H1 (cell line): ENCODE measurements around the gene CUX1. TPM values are rescaled to one million over a fixed set of nuclear protein-coding genes. Genes with fewer than 3 reads are reported as not detected.

Source experiments
- CTCF ChIA-PET: fragments of 300-600 bp; sonication (Branson Sonifier 250); formaldehyde crosslinking; loops from one replicate; lab custom pipeline; 2021; ENCODE audit not compliant: partially characterized antibody; lab: Charles Lee
- POLR2A ChIA-PET: fragments of 300-600 bp; sonication (Branson Sonifier 250); formaldehyde crosslinking; loops from one replicate; lab custom pipeline; 2021; ENCODE audit warnings: inconsistent platforms; ENCODE audit not compliant: partially characterized antibody; lab: Charles Lee
- DNase-seq, 2 experiments: peaks; one replicate each; pipeline versions ENCODE4 v3.0.0 to v3.0.0-alpha.2; 2010 to 2022; ENCODE audit warnings: low spot score in 2 of 2, low read depth in 1 of 2, mixed read lengths in 1 of 2
- FAIRE-seq: peaks from 2 replicates; lab custom pipeline; 2011; peaks lifted over from hg19 to GRCh38; lab: Jason Lieb, UNC
- H2AFZ ChIP-seq: 2 replicates; pipeline ENCODE4 v1.8.1; 2012; ENCODE audit warnings: low read length, inconsistent platforms
- H2AK5ac ChIP-seq: 2 replicates; pipeline ENCODE4 v1.6.1; 2013; ENCODE audit warnings: low read depth, low read length
- H2BK120ac ChIP-seq: replicated peaks from 2 replicates; pipeline ENCODE3; 2013; ENCODE audit warnings: low read depth, low read length, inconsistent platforms
- H2BK12ac ChIP-seq: 2 replicates; pipeline ENCODE4 v1.6.1; 2013; ENCODE audit warnings: low read depth, low read length
- H2BK15ac ChIP-seq: 2 replicates; pipeline ENCODE4 v1.6.1; 2013; ENCODE audit warnings: low read length
- H2BK20ac ChIP-seq: 2 replicates; pipeline ENCODE4 v1.6.1; 2013; ENCODE audit warnings: low read length
- H2BK5ac ChIP-seq: 2 replicates; pipeline ENCODE4 v1.6.1; 2013; ENCODE audit warnings: low read depth, low read length
- H3K14ac ChIP-seq: 2 replicates; pipeline ENCODE4 v1.6.1; 2013; ENCODE audit warnings: inconsistent platforms; ENCODE audit not compliant: insufficient read length
- H3K18ac ChIP-seq: 2 replicates; pipeline ENCODE4 v1.6.1; 2013; ENCODE audit warnings: low read length; ENCODE audit errors: extremely low read depth
- H3K23ac ChIP-seq: 2 replicates; pipeline ENCODE4 v1.6.1; 2013; ENCODE audit warnings: inconsistent platforms; ENCODE audit not compliant: insufficient read length
- H3K23me2 ChIP-seq: 2 replicates; pipeline ENCODE4 v1.6.1; 2013; ENCODE audit warnings: low read depth, low read length
- H3K27ac ChIP-seq: 2 replicates; pipeline ENCODE4 v1.6.1; 2011; ENCODE audit warnings: low read depth, low read length, inconsistent platforms
- H3K27me3 ChIP-seq, 4 experiments: replicated peaks in 1 of 4; 1 replicate in 1 of 4; 2 replicates in 3 of 4; pipeline versions ENCODE4 v1.6.1 to v1.8.1; 2011 to 2013; ENCODE audit warnings: low read length in 3 of 4, mild to moderate bottlenecking in 3 of 4, inconsistent platforms in 2 of 4, mixed read lengths in 2 of 4, moderate library complexity in 1 of 4; ENCODE audit not compliant: control insufficient read depth in 3 of 4, insufficient read depth in 3 of 4; ENCODE audit errors: extremely low read depth in 1 of 4
- H3K36me3 ChIP-seq, 4 experiments: 2 replicates each; pipeline versions ENCODE4 v1.6.1 to v1.8.1; 2011 to 2013; ENCODE audit warnings: mild to moderate bottlenecking in 4 of 4, low read length in 3 of 4, moderate library complexity in 2 of 4, control low read depth in 1 of 4, inconsistent platforms in 1 of 4; ENCODE audit not compliant: insufficient read depth in 4 of 4, control insufficient read depth in 2 of 4
- H3K4ac ChIP-seq: replicated peaks from 2 replicates; pipeline ENCODE3; 2013; ENCODE audit warnings: low read length, low read depth, mixed read lengths, inconsistent platforms; ENCODE audit not compliant: insufficient read length
- H3K4me1 ChIP-seq, 4 experiments: replicated peaks in 1 of 4; 1 replicate in 1 of 4; 2 replicates in 3 of 4; pipeline versions ENCODE4 v1.6.1 to v1.8.1; 2011 to 2013; ENCODE audit warnings: low read length in 3 of 4, inconsistent platforms in 2 of 4, mixed read lengths in 1 of 4; ENCODE audit not compliant: insufficient read depth in 4 of 4, control insufficient read depth in 3 of 4
- H3K4me2 ChIP-seq, 2 experiments: 2 replicates each; pipeline versions ENCODE4 v1.6.1 to v1.8.1; 2011 to 2013; ENCODE audit warnings: low read depth in 2 of 2, low read length in 2 of 2, control low read depth in 1 of 2, inconsistent platforms in 1 of 2, mild to moderate bottlenecking in 1 of 2; ENCODE audit not compliant: insufficient read depth in 1 of 2
- H3K4me3 ChIP-seq, 4 experiments: fragments of 200-600, 300-600 bp in 1 of 4; sonication (generic), shearing (Covaris generic), sonication (Bioruptor Twin) in 1 of 4; 2 replicates each; pipeline versions ENCODE4 v1.5.1 to v1.8.1; 2011 to 2016; ENCODE audit warnings: low read length in 4 of 4, low read depth in 3 of 4, control low read depth in 2 of 4, inconsistent platforms in 2 of 4, mild to moderate bottlenecking in 2 of 4, mixed read lengths in 1 of 4, moderate library complexity in 1 of 4; ENCODE audit not compliant: insufficient read depth in 2 of 4; ENCODE audit errors: extremely low read depth in 1 of 4
- H3K56ac ChIP-seq: replicated peaks from 2 replicates; pipeline ENCODE3; 2013; ENCODE audit warnings: low read depth, mild to moderate bottlenecking, mixed read lengths, low read length, inconsistent platforms; ENCODE audit not compliant: insufficient read length
- H3K79me1 ChIP-seq: 2 replicates; pipeline ENCODE4 v1.6.1; 2013; ENCODE audit warnings: low read depth, low read length, control low read depth
- H3K79me2 ChIP-seq, 2 experiments: 2 replicates each; pipeline versions ENCODE4 v1.6.1 to v1.8.1; 2012 to 2013; ENCODE audit warnings: low read length in 2 of 2, mild to moderate bottlenecking in 2 of 2, inconsistent platforms in 1 of 2; ENCODE audit not compliant: insufficient read depth in 2 of 2, control insufficient read depth in 1 of 2
- H3K9ac ChIP-seq, 4 experiments: replicated peaks in 1 of 4; 1 replicate in 1 of 4; 2 replicates in 3 of 4; pipeline versions ENCODE4 v1.6.1 to v1.8.1; 2011 to 2013; ENCODE audit warnings: low read depth in 3 of 4, low read length in 3 of 4, control low read depth in 2 of 4, mild to moderate bottlenecking in 2 of 4, moderate library complexity in 2 of 4, inconsistent platforms in 1 of 4; ENCODE audit errors: extremely low read depth in 1 of 4
- H3K9me3 ChIP-seq, 2 experiments: 2 replicates each; pipeline versions ENCODE4 v1.6.1 to v1.8.1; 2012 to 2013; ENCODE audit warnings: mild to moderate bottlenecking in 2 of 2, moderate library complexity in 2 of 2, control low read depth in 1 of 2, inconsistent platforms in 1 of 2, low read depth in 1 of 2, low read length in 1 of 2, mixed read lengths in 1 of 2; ENCODE audit not compliant: insufficient read depth in 2 of 2
- H4K20me1 ChIP-seq, 2 experiments: replicated peaks in 1 of 2; 2 replicates each; pipeline versions ENCODE3 to v1.8.1; 2011 to 2013; ENCODE audit warnings: inconsistent platforms in 2 of 2, low read length in 2 of 2, mild to moderate bottlenecking in 1 of 2; ENCODE audit not compliant: insufficient read depth in 2 of 2, control insufficient read depth in 1 of 2
- H4K5ac ChIP-seq: 2 replicates; pipeline ENCODE4 v1.6.1; 2013; ENCODE audit warnings: low read length, low read depth, mixed read lengths, inconsistent platforms; ENCODE audit not compliant: insufficient read length
- H4K8ac ChIP-seq: 2 replicates; pipeline ENCODE4 v1.8.0; 2013; ENCODE audit warnings: mild to moderate bottlenecking, moderate library complexity, low read length, inconsistent platforms; ENCODE audit not compliant: insufficient read depth; ENCODE audit errors: extremely low read depth
- H4K91ac ChIP-seq: replicated peaks from 2 replicates; pipeline ENCODE3; 2013; ENCODE audit warnings: low read length, mixed read lengths, inconsistent platforms; ENCODE audit not compliant: insufficient read length
- WGBS, 2 experiments: shearing (Covaris generic) in 1 of 2; methylation state at CpG; one replicate each; pipeline versions ENCODE4 v1.1.6 to v1.1.7; 2013 to 2015; ENCODE audit warnings: low lambda C conversion rate in 2 of 2, mixed read lengths in 2 of 2, inconsistent platforms in 1 of 2, low coverage in 1 of 2, missing lambda C conversion rate in 1 of 2; ENCODE audit not compliant: insufficient replicate concordance in 2 of 2, insufficient coverage in 1 of 2, insufficient read length in 1 of 2; ENCODE audit errors: extremely low coverage in 1 of 2, missing lambda C conversion rate in 1 of 2; 5-methylcytosine and 5-hydroxymethylcytosine counted together
- polyA plus RNA-seq, 7 experiments: library from polyadenylated mRNA; depleted of rRNA in 3 of 7; stranded (reverse) in 5 of 7; unstranded in 2 of 7; fragments of >200 nt in 5 of 7; fragments of 200-250 nt in 2 of 7; gene quantifications; 1 replicate in 5 of 7; 2 replicates in 1 of 7; 4 replicates in 1 of 7; pipeline versions ENCODE4 v1.2.1 to v1.2.3, GENCODE V29; 2011 to 2013; ENCODE audit warnings: missing spikeins in 2 of 7, mixed read lengths in 2 of 7
- total RNA-seq: library from RNA; stranded (reverse); fragmentation: NEBNext Ultra II Directional; extraction: Animal tissue kit (Norgen Biotek cat#: 25700); gene quantifications from 2 replicates; pipeline ENCODE4 v1.2.1, GENCODE V29; 2021

CUX1 gene
- total and polyA plus RNA-seq, 2 of the 8 experiments (the other 6 are each of a cell fraction or from before 2014, with no cell fraction given), result 21.6 to 65.9 TPM

DNA sequence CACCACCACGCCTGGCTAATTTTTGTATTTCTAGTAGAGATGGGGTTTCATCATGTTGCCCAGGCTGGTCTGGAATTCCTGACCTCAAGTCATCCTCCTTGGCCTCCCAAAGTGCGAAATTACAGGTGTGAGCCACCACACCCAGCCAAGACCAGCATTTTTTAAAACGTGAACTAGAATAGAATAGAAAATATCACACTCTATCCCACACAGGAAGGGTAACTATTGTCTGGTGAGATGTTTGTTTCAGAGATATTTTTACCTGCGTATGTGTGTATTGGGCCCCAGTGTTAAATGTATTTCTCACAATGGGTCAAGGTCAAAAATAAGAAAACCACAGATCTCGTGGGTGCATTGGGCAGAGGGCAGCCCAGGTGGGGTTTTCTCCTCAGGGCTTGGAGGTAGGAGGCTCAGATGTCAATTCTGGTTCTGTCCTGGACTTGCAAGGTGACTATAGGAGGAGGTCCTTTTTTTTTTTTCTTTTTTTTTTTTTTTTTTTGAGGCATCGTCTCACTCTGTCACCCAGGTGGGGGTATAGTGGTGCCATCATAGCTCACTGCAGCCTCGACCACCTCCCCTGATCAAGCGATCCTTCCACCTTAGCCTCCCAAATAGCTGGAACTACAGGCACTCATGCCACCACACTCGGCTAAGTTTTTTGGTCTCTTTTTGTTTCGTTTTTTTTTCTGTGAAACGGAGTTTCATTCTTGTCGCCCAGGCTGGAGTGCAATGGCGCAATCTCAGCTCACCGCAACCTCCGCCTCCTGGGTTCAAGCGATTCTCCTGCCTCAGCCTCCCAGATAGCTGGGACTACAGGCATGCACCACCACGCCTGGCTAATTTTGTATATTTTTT is 488.2 kb downstream of the CUX1 start:
- 89% methylated on average over 16 of the region's 17 CpGs; no CpG with 5 or more reads in 1 of the 2 experiments for WGBS, 2 experiments

More for the DNA sequence above, 488.2 kb downstream of the CUX1 start:
- no peak overlapping the region for H3K14ac ChIP-seq
- H4K5ac ChIP-seq, result no peak overlapping the region
- no peak for DNase-seq
- no peak overlapping the region for H2AFZ ChIP-seq
- no peak overlapping the region for H4K91ac ChIP-seq
- H2BK120ac ChIP-seq, result no peak overlapping the region
- H2BK20ac ChIP-seq, result no peak overlapping the region
- no peak overlapping the region for H3K4ac ChIP-seq
- H3K18ac ChIP-seq, result no peak overlapping the region
- no peak overlapping the region for H3K4me3 ChIP-seq
- peaks cover 4 to 5% of the 10 kb centered on the region in 2 experiments for H4K20me1 ChIP-seq
- no peak overlapping the region for H3K9ac ChIP-seq
- ChIA-PET POLR2A (no interaction called here), CTCF (interaction anchor here (0.6 to 12.9 kb wide), 9 partner anchors 10 to 127 kb away, joined by 3 to 134 read pairs (median 3); no protein-coding TSS in a partner anchor)
- H3K27me3 ChIP-seq, result peaks cover 0 to 2% (median 0%) of the 10 kb centered on the region in 4 experiments; a peak in 2 of 7 replicates
- H4K8ac ChIP-seq, result no peak overlapping the region
- peaks cover 0 to 5% (median under 1%) of the 10 kb centered on the region in 4 experiments; a peak in 2 of 8 replicates for H3K36me3 ChIP-seq
- no peak overlapping the region for H2AK5ac ChIP-seq
- H3K23me2 ChIP-seq, result peaks cover 2% of the 10 kb centered on the region; the same call in 1 of the 2 replicates
- FAIRE-seq, result no peak
- no peak overlapping the region for H2BK12ac ChIP-seq
- H2BK15ac ChIP-seq, result no peak overlapping the region
- no peak overlapping the region for H3K56ac ChIP-seq
- no peaks in the 10 kb centered on the region for H3K79me1 ChIP-seq
- H3K23ac ChIP-seq, result no peak overlapping the region
- no peak overlapping the region for H2BK5ac ChIP-seq
- H3K27ac ChIP-seq, result no peak overlapping the region
- no peaks in the 10 kb centered on the region for H3K9me3 ChIP-seq
- H3K79me2 ChIP-seq, result no peaks in the 10 kb centered on the region; a peak in 1 of 4 replicates
- H3K4me2 ChIP-seq, result no peak overlapping the region
- H3K4me1 ChIP-seq, result peaks cover 5 to 18% (median 11%) of the 10 kb centered on the region in 4 experiments
